Spleen (tissue), 11 donors: Measurements from ENCODE around the gene QKI. TPM values are rescaled to one million over a fixed set of nuclear protein-coding genes. Genes with fewer than 3 reads are reported as not detected.

Experiments
- DNase-seq: peaks from one replicate; pipeline ENCODE4 v3.0.0-alpha.2; 2020
- H3K27ac ChIP-seq, 8 donors: fragments of 200-600 bp; sonication (generic) in 7 of 8; 1 replicate in 4 of 8; 2 replicates in 4 of 8; pipeline versions ENCODE4 v1.5.0 to v1.8.0; 2016 to 2021; ENCODE audit warnings: inconsistent platforms in 4 of 8, mild to moderate bottlenecking in 4 of 8, moderate library complexity in 1 of 8
- H3K27me3 ChIP-seq, 7 donors: fragments of 200-600 bp; sonication (generic) in 6 of 7; replicated peaks in 1 of 7; 1 replicate in 4 of 7; 2 replicates in 3 of 7; pipeline versions ENCODE4 v1.5.0 to v1.8.0; 2016 to 2021; ENCODE audit warnings: inconsistent platforms in 3 of 7, mild to moderate bottlenecking in 1 of 7
- H3K36me3 ChIP-seq, 6 donors: fragments of 200-600 bp; sonication (generic) in 5 of 6; 1 replicate in 4 of 6; 2 replicates in 2 of 6; pipeline versions ENCODE4 v1.5.0 to v1.8.0; 2016 to 2021; ENCODE audit warnings: inconsistent platforms in 2 of 6
- H3K4me1 ChIP-seq, 6 donors: fragments of 200-600 bp; sonication (generic) in 5 of 6; 1 replicate in 3 of 6; 2 replicates in 3 of 6; pipeline versions ENCODE4 v1.5.0 to v1.8.0; 2016 to 2021; ENCODE audit warnings: inconsistent platforms in 3 of 6
- H3K4me3 ChIP-seq, 8 donors: fragments of 200-600 bp; sonication (generic) in 7 of 8; 1 replicate in 4 of 8; 2 replicates in 4 of 8; pipeline versions ENCODE4 v1.5.0 to v1.8.0; 2016 to 2021; ENCODE audit warnings: inconsistent platforms in 4 of 8, mild to moderate bottlenecking in 4 of 8, moderate library complexity in 2 of 8
- H3K9me3 ChIP-seq, 8 donors: fragments of 200-600 bp; sonication (generic) in 7 of 8; 1 replicate in 4 of 8; 2 replicates in 4 of 8; pipeline versions ENCODE4 v1.5.0 to v1.8.0; 2016 to 2021; ENCODE audit warnings: inconsistent platforms in 4 of 8
- POLR2A ChIP-seq, 3 donors: fragments of 450-650 bp; IDR thresholded peaks; one replicate each; pipeline ENCODE4 v1.5.1; 2017; ENCODE audit warnings: antibody characterized with exemption in 3 of 3, mild to moderate bottlenecking in 1 of 3
- POLR2AphosphoS5 ChIP-seq, 3 donors: sonication (generic); formaldehyde crosslinking; IDR thresholded peaks; one replicate each; pipeline ENCODE4 v1.5.1; 2017; ENCODE audit warnings: antibody characterized with exemption in 3 of 3
- WGBS, 5 donors: extraction: QIAGEN DNeasy Blood & Tissue Kit in 3 of 5; methylation state at CpG; one replicate each; pipeline versions ENCODE4 v1.1.5 to v1.1.7; 2013 to 2018; 5-methylcytosine and 5-hydroxymethylcytosine counted together
- intact Hi-C: fragments of 100-400 bp; cut with DNase I; formaldehyde crosslinking; loops from one replicate; pipeline ENCODE4 v1.15.0; 2023; ENCODE audit warnings: low total_unique reads
- polyA plus RNA-seq, 3 donors: library from polyadenylated mRNA; stranded (reverse); fragments of 200-250 nt; gene quantifications; one replicate each; pipeline ENCODE4 v1.2.1, GENCODE V29; 2013
- total RNA-seq, 7 donors: library from RNA; depleted of rRNA in 3 of 7; stranded (reverse); fragments of >200 nt in 3 of 7; fragmentation: NEBNext Ultra II Directional in 4 of 7; extraction: Animal tissue kit (Norgen Biotek cat#: 25700) in 4 of 7; gene quantifications; one replicate each; pipeline versions ENCODE4 v1.1.0 to v1.2.1, GENCODE V29; 2016 to 2021
- TF ChIP-seq, protein P1 (sequence below), 11 experiments: fragments of 200-600 bp in 7 of 11; fragments of 450-650 bp in 4 of 11; sonication (generic) in 4 of 11; IDR thresholded peaks in 8 of 11; conservative IDR thresholded peaks in 3 of 11; 1 replicate in 7 of 11; 2 replicates in 4 of 11; pipeline versions ENCODE4 v1.4.0 to v1.8.0; 2016 to 2021; ENCODE audit warnings: antibody characterized with exemption in 11 of 11, inconsistent platforms in 4 of 11, mild to moderate bottlenecking in 1 of 11
- donor health status: healthy with polysubstance abuse.
- donor health status: DM: no; HTN: no; CAD: no; lungs with moderate emphysema.
- donor health status: DM: no; HTN: no; CAD: no.
- donor health status: Bipolar disorder and iron deficiency.
- donor health status: healthy.
- donor health status: DM: no; HTN: no; CAD: no.
- donor health status: DM: yes; HTN: yes; CAD: no.

Gene QKI
- total and polyA plus RNA-seq, 10 donors = 11.3 to 217 (median 180) TPM

DNA sequence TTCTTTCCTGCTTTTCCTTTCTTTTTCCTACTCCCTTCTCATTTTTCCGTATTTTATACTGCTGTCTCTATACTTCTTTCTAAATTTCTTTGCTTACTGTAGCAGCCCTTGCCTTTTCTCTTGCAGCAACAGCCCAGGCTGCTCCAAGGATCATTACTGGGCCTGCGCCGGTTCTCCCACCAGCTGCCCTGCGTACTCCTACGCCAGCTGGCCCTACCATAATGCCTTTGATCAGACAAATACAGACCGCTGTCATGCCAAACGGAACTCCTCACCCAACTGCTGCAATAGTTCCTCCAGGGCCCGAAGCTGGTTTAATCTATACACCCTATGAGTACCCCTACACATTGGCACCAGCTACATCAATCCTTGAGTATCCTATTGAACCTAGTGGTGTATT is 148.8 kb downstream of the QKI start:
- H3K4me3 ChIP-seq = no peak overlapping the region
- 95 to 97% (median 97%) methylated on average over 8 of the region's 8 CpGs for WGBS, 5 donors
- DNase-seq = no peak
- TF ChIP-seq, protein P1, sequence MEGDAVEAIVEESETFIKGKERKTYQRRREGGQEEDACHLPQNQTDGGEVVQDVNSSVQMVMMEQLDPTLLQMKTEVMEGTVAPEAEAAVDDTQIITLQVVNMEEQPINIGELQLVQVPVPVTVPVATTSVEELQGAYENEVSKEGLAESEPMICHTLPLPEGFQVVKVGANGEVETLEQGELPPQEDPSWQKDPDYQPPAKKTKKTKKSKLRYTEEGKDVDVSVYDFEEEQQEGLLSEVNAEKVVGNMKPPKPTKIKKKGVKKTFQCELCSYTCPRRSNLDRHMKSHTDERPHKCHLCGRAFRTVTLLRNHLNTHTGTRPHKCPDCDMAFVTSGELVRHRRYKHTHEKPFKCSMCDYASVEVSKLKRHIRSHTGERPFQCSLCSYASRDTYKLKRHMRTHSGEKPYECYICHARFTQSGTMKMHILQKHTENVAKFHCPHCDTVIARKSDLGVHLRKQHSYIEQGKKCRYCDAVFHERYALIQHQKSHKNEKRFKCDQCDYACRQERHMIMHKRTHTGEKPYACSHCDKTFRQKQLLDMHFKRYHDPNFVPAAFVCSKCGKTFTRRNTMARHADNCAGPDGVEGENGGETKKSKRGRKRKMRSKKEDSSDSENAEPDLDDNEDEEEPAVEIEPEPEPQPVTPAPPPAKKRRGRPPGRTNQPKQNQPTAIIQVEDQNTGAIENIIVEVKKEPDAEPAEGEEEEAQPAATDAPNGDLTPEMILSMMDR (IDR thresholded peaks at IDR 0.05 in 8 of 11, conservative IDR thresholded peaks at IDR 0.05 in 3 of 11) = no peak
- TF ChIP-seq POLR2A (IDR thresholded peaks at IDR 0.05) (no peak), POLR2AphosphoS5 (IDR thresholded peaks at IDR 0.05) (no peak)
- H3K4me1 ChIP-seq = peaks cover 0 to 11% (median 1%) of the 10 kb centered on the region in 6 donors
- H3K27ac ChIP-seq = no peak overlapping the region
- intact Hi-C loops = no loop called here
- H3K9me3 ChIP-seq = no peaks in the 10 kb centered on the region
- H3K27me3 ChIP-seq = no peaks in the 10 kb centered on the region
- H3K36me3 ChIP-seq = peaks cover 0 to 95% (median 24%) of the 10 kb centered on the region in 6 donors

GRCh38 chr6:163564534-163564933 is 150.0 kb downstream of the QKI start:
- intact Hi-C loops = no loop called here
- DNase-seq = no peak
- H3K36me3 ChIP-seq = peaks cover 0 to 87% (median 24%) of the 10 kb centered on the region in 6 donors
- 82 to 90% (median 83%) methylated on average over 3 of the region's 3 CpGs for WGBS, 5 donors
- H3K27me3 ChIP-seq = no peaks in the 10 kb centered on the region
- no peak for TF ChIP-seq POLR2A (IDR thresholded peaks at IDR 0.05)
- TF ChIP-seq, protein P1 (IDR thresholded peaks at IDR 0.05 in 8 of 11, conservative IDR thresholded peaks at IDR 0.05 in 3 of 11) = no peak
- no peak for TF ChIP-seq POLR2AphosphoS5 (IDR thresholded peaks at IDR 0.05)
- H3K9me3 ChIP-seq = no peaks in the 10 kb centered on the region
- no peak overlapping the region for H3K27ac ChIP-seq
- H3K4me1 ChIP-seq = peaks cover 0 to 5% (median 0%) of the 10 kb centered on the region in 6 donors
- no peak overlapping the region for H3K4me3 ChIP-seq

DNA sequence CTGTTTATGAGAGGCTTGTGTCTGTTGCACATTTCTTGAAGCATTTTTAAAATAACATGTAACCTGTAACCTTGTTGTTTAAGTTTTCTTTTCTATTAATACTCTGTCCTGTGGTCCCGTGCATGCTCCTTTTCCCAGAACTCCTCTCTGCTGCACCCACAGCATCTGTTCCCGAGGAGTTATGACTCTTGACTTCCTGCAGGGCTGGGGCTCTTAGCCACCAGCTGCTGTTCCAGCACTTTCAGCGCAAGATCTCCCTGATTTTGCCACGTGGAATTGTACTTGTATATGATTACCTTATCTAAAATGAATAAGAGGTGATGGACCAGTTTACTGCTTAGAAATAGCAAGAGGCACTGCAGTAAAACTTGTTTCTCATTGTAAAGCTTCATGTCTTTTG is 150.6 kb downstream of the QKI start:
- Histone ChIP-seq H3K4me1 (peaks cover 0 to 5% (median 0%) of the 10 kb centered on the region in 6 donors), H3K27me3 (no peaks in the 10 kb centered on the region), H3K9me3 (no peaks in the 10 kb centered on the region), H3K36me3 (peaks cover 0 to 83% (median 24%) of the 10 kb centered on the region in 6 donors), H3K27ac (no peak overlapping the region), H3K4me3 (no peak overlapping the region)
- DNase-seq = no peak
- no peak for TF ChIP-seq POLR2AphosphoS5 (IDR thresholded peaks at IDR 0.05)
- TF ChIP-seq, protein P1 (IDR thresholded peaks at IDR 0.05 in 8 of 11, conservative IDR thresholded peaks at IDR 0.05 in 3 of 11) = no peak
- TF ChIP-seq POLR2A (IDR thresholded peaks at IDR 0.05) = no peak
- intact Hi-C loops = no loop called here
- WGBS, 5 donors = 72 to 77% (median 74%) methylated on average over 4 of the region's 4 CpGs

DNA sequence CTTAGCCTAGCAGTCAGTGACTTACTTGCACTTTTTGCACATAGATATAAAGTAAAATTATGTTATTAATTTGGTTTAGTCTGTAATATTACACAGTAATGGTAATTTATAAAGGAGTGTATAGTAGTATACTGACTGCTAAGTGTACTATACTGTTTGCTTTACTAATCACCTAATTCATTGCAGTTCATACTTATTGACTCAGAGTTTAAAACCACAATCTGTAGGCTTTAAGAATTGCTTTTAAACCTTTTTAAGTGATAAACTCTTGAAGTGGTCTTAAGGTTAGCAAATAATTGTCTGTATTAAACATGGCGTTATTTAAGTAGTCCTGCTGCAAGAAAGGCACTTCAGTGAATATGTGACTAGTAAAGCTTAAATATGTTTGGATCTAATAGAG is 151.5 kb downstream of the QKI start:
- Histone ChIP-seq H3K4me1 (peaks cover 0 to 5% (median 0%) of the 10 kb centered on the region in 6 donors), H3K36me3 (peaks cover 0 to 83% (median 27%) of the 10 kb centered on the region in 6 donors), H3K9me3 (no peaks in the 10 kb centered on the region), H3K4me3 (no peak overlapping the region), H3K27ac (no peak overlapping the region), H3K27me3 (no peaks in the 10 kb centered on the region)
- WGBS, 5 donors = 90 to 98% (median 93%) methylated on average over 1 of the region's 1 CpG
- DNase-seq = no peak
- intact Hi-C loops = no loop called here
- no peak for TF ChIP-seq POLR2AphosphoS5 (IDR thresholded peaks at IDR 0.05)
- TF ChIP-seq, protein P1 (IDR thresholded peaks at IDR 0.05 in 8 of 11, conservative IDR thresholded peaks at IDR 0.05 in 3 of 11) = no peak
- no peak for TF ChIP-seq POLR2A (IDR thresholded peaks at IDR 0.05)
